Measurements from ENCODE around the gene RSKR.

The RSKR gene

GRCh38 chr17:28613931-28614381 lies at the start of gene RSKR:
RSKR (minus strand) TSS chr17:28614185; CDS start chr17:28614161, 24 bp downstream.
- no peak for TF ChIP-seq CTCF (IDR thresholded peaks at IDR 0.05)

GRCh38 chr17:28663723-28664122 lies 49.7 kb upstream of the RSKR start:
- TF ChIP-seq CTCF (IDR thresholded peaks at IDR 0.05) = no peak

- TF ChIP-seq CTCF (IDR thresholded peaks at IDR 0.05) = no peak
Measured at GRCh38 chr17:28662527-28662829, 48.5 kb upstream of the RSKR start.

- no peak for TF ChIP-seq CTCF (IDR thresholded peaks at IDR 0.05)
Measured at GRCh38 chr17:28661635-28662526, 47.9 kb upstream of the RSKR start, which contains the start of the genes SDF2 and SUPT6H. SDF2 (minus strand) TSS chr17:28661906; CDS start chr17:28661876, 30 bp downstream. SUPT6H (plus strand) TSS chr17:28662205; CDS start chr17:28673402, 11,197 bp downstream.

- no peak for TF ChIP-seq CTCF (IDR thresholded peaks at IDR 0.05)
Measured at GRCh38 chr17:28657756-28658155, 43.8 kb upstream of the RSKR start.

- no peak for TF ChIP-seq CTCF (IDR thresholded peaks at IDR 0.05)
Measured at GRCh38 chr17:28655160-28655559, 41.2 kb upstream of the RSKR start.

- TF ChIP-seq CTCF (IDR thresholded peaks at IDR 0.05) = no peak
Measured at GRCh38 chr17:28648698-28649097, 34.7 kb upstream of the RSKR start.

All from LNCAP (cell line).